GM06990 (cell line): ENCODE data around the gene PDE4C.

Experiments
- DNase-seq: peaks from one replicate; pipeline ENCODE4 v3.0.0-alpha.2; 2011; ENCODE audit not compliant: insufficient read length; ENCODE audit errors: extremely low read depth
- H3K27me3 ChIP-seq: replicated peaks from 2 replicates; pipeline ENCODE4 v1.6.0; 2011; ENCODE audit warnings: low read length; ENCODE audit not compliant: control insufficient read depth, insufficient read depth
- H3K36me3 ChIP-seq: 2 replicates; pipeline ENCODE4 v1.5.1; 2011; ENCODE audit warnings: low read length; ENCODE audit not compliant: control insufficient read depth, insufficient read depth
- H3K4me3 ChIP-seq: replicated peaks from 2 replicates; pipeline ENCODE4 v1.5.1; 2011; ENCODE audit warnings: low read depth, mild to moderate bottlenecking, control low read depth, low read length
- TF ChIP-seq, protein P1 (sequence below): IDR thresholded peaks from 2 replicates; pipeline ENCODE4 v1.5.1; 2011; ENCODE audit warnings: low read length, control low read depth, mild to moderate bottlenecking, inconsistent platforms; ENCODE audit not compliant: insufficient read depth, poor library complexity, severe bottlenecking

PDE4C gene

DNA sequence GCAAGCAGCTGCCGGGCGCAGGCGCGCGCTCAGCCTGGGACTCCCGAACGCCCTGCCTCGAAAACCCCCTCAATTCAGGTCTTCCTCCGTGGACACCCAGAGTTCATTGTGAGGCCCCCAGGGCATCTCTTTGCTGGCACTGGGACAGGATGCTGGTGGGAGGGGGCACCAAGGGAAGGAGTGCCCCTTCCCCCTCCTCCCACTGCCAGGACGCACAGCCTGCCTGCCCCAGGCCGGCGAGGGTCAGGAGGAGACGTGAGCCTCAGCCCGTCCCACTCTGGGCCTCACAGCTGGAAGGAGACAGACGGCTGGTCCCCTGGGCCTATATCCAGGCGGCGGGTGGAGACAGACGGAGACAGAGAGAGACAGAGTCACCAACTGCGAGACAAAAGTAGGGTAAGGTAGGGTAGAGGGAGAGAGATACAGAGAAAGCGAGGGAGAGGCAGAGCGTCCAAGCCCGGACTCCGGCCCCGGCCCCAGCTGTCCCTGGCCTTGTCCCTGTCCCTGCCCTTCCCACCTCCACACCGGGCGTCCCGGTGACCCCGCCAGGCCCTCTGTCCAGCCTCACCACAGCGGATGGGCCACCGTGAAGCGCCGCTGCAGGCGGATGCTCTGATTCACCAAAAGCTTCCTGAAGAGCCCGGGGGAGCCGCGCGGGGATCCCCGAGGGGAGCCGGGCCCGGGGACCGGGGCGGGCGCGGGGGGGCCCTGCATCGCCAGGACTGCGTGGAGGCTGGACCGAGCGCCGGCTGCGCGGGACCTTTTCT is at the start of gene PDE4C:
Gene PDE4C (minus strand): TSS at position 737 of the 767 bp plus-strand sequence. CDS start 23 bp downstream, at position 714.
- no peaks in the 10 kb centered on the region for H3K36me3 ChIP-seq
- peak; percentile 50 for DNase-seq
- no peaks in the 10 kb centered on the region; the same call in none of the 2 replicates for H3K27me3 ChIP-seq
- no peak within 1 kb of the TSS; the same call in none of the 2 replicates for H3K4me3 ChIP-seq
- TF ChIP-seq, protein P1, sequence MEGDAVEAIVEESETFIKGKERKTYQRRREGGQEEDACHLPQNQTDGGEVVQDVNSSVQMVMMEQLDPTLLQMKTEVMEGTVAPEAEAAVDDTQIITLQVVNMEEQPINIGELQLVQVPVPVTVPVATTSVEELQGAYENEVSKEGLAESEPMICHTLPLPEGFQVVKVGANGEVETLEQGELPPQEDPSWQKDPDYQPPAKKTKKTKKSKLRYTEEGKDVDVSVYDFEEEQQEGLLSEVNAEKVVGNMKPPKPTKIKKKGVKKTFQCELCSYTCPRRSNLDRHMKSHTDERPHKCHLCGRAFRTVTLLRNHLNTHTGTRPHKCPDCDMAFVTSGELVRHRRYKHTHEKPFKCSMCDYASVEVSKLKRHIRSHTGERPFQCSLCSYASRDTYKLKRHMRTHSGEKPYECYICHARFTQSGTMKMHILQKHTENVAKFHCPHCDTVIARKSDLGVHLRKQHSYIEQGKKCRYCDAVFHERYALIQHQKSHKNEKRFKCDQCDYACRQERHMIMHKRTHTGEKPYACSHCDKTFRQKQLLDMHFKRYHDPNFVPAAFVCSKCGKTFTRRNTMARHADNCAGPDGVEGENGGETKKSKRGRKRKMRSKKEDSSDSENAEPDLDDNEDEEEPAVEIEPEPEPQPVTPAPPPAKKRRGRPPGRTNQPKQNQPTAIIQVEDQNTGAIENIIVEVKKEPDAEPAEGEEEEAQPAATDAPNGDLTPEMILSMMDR: no peak

DNA sequence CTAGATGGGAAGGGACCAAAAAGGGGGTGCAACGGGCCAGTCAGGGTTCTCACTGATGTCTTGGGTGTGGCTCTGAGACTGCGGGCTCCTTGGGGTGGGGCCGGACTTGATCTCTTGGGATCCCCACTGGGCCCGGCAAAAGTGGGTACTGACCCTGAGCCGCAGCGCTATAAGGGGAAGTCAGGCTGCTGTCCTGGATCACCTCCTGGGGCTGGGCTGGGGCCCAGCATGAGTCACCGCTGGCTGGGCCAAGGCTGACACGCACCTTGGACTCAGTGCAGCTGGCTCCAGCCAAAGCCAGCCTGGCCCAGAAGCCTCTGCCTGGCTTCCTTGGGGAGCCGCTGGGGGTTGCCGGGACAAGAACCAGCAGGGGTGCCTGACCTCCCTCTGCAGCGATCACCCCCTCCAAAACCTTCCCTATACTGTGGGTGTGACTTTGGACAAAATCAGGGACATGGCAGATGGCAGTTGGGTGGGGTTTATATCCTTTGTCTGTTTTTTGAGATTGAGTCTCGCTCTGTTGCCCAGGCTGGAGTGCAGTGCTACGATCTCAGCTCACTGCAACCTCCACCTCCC is 48.6 kb upstream of the PDE4C start:
- no peak overlapping the region for H3K4me3 ChIP-seq
- TF ChIP-seq, protein P1: no peak
- DNase-seq: no peak
- no peaks in the 10 kb centered on the region for H3K27me3 ChIP-seq
- peaks cover 8% of the 10 kb centered on the region for H3K36me3 ChIP-seq

DNA sequence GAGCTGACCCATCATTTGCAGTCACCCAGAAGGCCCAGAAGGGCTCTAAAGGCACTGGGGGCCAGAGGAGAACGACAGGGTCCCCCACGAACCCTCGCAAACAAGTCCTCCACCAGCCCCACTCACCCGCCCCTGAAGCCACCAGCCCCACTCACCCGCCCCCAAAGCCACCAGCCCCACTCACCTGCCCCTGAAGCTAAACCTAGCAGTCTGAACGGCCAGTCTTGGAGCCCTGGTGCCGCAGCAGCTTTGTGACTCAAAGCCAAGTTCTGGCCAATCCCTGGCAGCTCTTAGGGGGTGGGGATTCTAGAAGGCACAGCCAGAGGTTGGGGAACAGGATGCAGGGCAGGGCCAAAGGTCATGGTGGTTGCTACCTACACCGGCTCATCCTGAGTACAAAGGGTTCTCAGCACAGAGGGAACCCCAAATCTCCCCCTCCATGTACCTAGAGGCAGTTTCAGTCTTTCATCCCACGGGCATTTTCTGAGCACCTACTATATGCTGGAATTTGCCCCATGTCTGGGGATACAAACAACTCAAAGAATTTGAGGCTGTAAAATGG is 48.1 kb upstream of the PDE4C start, which contains the start of gene IQCN:
Gene IQCN (minus strand): TSS at position 234 of the 562 bp plus-strand sequence. CDS start 4,974 bp downstream, outside the sequence.
- Histone ChIP-seq H3K4me3 (no peak within 1 kb of the TSS), H3K27me3 (no peaks in the 10 kb centered on the region), H3K36me3 (peaks cover 8% of the 10 kb centered on the region)
- DNase-seq: no peak
- TF ChIP-seq, protein P1: no peak

DNA sequence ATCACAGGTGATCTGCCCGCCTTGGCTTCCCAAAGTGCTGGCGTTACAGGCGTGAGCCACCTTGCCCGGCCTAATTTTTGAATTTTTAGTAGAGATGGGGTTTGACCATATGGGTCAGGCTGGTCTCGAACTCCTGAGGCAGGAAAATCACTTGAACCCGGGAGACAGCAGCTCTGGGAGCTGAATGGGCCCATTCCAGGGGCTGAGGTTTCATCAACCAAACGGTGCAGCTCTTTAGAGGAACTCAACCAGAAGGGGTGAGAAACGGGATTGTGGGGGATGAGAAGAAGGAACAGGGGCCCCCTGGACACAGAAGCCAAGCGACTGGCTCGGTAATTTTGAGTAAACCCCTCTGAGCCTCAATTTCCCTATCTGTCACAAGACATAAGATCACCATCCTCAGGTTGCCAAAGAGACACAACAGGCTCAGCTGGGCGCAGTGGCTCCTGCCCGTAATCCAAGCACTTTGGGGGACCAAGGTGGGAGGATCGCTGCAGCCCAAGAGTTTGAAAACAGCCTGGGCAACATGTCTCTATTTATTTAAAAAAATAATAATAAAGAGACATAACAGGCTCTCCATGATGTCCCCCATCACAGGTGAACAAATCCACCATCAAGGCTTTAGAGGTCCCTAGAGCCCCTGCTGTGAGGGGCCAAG is 47.5 kb upstream of the PDE4C start:
- H3K36me3 ChIP-seq: peaks cover 6% of the 10 kb centered on the region

DNA sequence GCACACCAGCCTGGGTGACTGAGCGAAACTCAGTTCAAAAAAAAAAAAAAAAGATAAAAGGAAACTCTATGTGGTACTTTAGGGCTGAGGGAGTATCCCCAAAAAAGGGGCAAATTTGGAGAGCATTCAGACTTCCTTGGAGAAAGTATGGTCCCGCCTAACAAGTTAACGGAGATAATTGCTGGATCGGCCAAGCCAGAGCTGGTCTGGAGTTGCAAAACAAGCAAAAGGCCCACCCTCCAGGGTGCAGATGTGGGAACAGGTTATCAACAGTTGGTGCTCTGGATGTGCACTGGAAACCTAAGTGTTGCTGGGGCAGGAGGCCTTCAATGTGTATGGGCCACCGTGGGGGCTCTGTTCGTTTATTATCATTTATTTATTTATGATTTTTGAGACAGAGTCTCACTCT is 45.2 kb upstream of the PDE4C start:
- no peaks in the 10 kb centered on the region for H3K27me3 ChIP-seq
- no peak overlapping the region for H3K4me3 ChIP-seq
- TF ChIP-seq, protein P1: no peak
- peaks cover 2% of the 10 kb centered on the region; the same call in 1 of the 2 replicates for H3K36me3 ChIP-seq
- no peak for DNase-seq

More for the DNA sequence above, 47.5 kb upstream of the PDE4C start:
- Histone ChIP-seq H3K27me3 (no peaks in the 10 kb centered on the region), H3K4me3 (no peak overlapping the region)
- no peak for DNase-seq
- TF ChIP-seq, protein P1: no peak
